Activated effector memory CD4-positive, alpha-beta T cell treated with anti-CD3 and anti-CD28 coated beads, Interleukin-2, amount 50 U/mL, for 16 hours (primary cell): ENCODE data around the gene TOLLIP.
"Not testable (repeated sequence)": the region's sequence is repeated elsewhere in the genome, so short reads cannot be mapped to it uniquely, and the experiment has no call there.

Experiments used
- DNase-seq: peaks from one replicate; pipeline ENCODE4 v3.0.0-alpha.2; 2020

The TOLLIP gene

GRCh38 chr11:1261241-1262071 is 48.0 kb downstream of the TOLLIP start:
- no peak for DNase-seq

GRCh38 chr11:1260620-1261019 is 48.8 kb downstream of the TOLLIP start:
- no peak for DNase-seq

- DNase-seq, result peak; percentile 78
Measured at GRCh38 chr11:1260023-1260501, 49.4 kb downstream of the TOLLIP start.

- no peak for DNase-seq
Measured at GRCh38 chr11:1259561-1259960, 49.9 kb downstream of the TOLLIP start.

- no peak for DNase-seq
Measured at GRCh38 chr11:1259076-1259461, 50.4 kb downstream of the TOLLIP start.

GRCh38 chr11:1258401-1259075 is 50.9 kb downstream of the TOLLIP start:
- no peak for DNase-seq

GRCh38 chr11:1257916-1258315 is 51.5 kb downstream of the TOLLIP start:
- no peak for DNase-seq

GRCh38 chr11:1257366-1257765 is 52.1 kb downstream of the TOLLIP start:
- DNase-seq, result no peak

GRCh38 chr11:1256257-1257045 is 53.0 kb downstream of the TOLLIP start:
- DNase-seq, result no peak

GRCh38 chr11:1255151-1255550 is 54.3 kb downstream of the TOLLIP start:
- no peak for DNase-seq

GRCh38 chr11:1254733-1255132 is 54.7 kb downstream of the TOLLIP start:
- DNase-seq, result no peak

- no peak for DNase-seq
Measured at GRCh38 chr11:1254086-1254648, 55.3 kb downstream of the TOLLIP start.

- no peak for DNase-seq
Measured at GRCh38 chr11:1253103-1253485, 56.3 kb downstream of the TOLLIP start.

- no peak for DNase-seq
Measured at GRCh38 chr11:1252371-1253102, 56.9 kb downstream of the TOLLIP start.

- DNase-seq, result no peak
Measured at GRCh38 chr11:1251236-1251770, 58.1 kb downstream of the TOLLIP start.

- not testable (repeated sequence) for DNase-seq
Measured at GRCh38 chr11:1250411-1250810, 59.0 kb downstream of the TOLLIP start.

GRCh38 chr11:1248951-1249350 is 60.5 kb downstream of the TOLLIP start:
- not testable (repeated sequence) for DNase-seq

- not testable (repeated sequence) for DNase-seq
Measured at GRCh38 chr11:1247026-1247425, 62.4 kb downstream of the TOLLIP start.

- not testable (repeated sequence) for DNase-seq
Measured at GRCh38 chr11:1246301-1246700, 63.1 kb downstream of the TOLLIP start.

- DNase-seq, result not testable (repeated sequence)
Measured at GRCh38 chr11:1245717-1246116, 63.7 kb downstream of the TOLLIP start.

- DNase-seq, result not testable (repeated sequence)
Measured at GRCh38 chr11:1244557-1244956, 64.9 kb downstream of the TOLLIP start.

- DNase-seq, result not testable (repeated sequence)
Measured at GRCh38 chr11:1243521-1243920, 65.9 kb downstream of the TOLLIP start.
